Hematopoietic multipotent progenitor cell treated with erythropoietin and hydrocortisone succinate and interleukin-3 and kit ligand, for 6 days (in vitro differentiated cells): ENCODE results near the gene TRAPPC10.
A peak's percentile ranks its signal among the peaks of the same experiment; 100 is the strongest.

Experiments used
- DNase-seq: peaks from one replicate; pipeline ENCODE4 v3.0.0-alpha.2; 2015

TRAPPC10 gene

GRCh38 chr21:44047996-44048560, 36.0 kb downstream of the TRAPPC10 start:
- DNase-seq: no peak

GRCh38 chr21:44049182-44049581, 37.1 kb downstream of the TRAPPC10 start:
- DNase-seq: no peak

- DNase-seq: no peak
Measured at GRCh38 chr21:44049606-44050005, 37.5 kb downstream of the TRAPPC10 start.

- DNase-seq: no peak
Measured at GRCh38 chr21:44050276-44050675, 38.2 kb downstream of the TRAPPC10 start.

- DNase-seq: no peak
Measured at GRCh38 chr21:44051462-44051941, 39.4 kb downstream of the TRAPPC10 start.

GRCh38 chr21:44052071-44052829, 40.1 kb downstream of the TRAPPC10 start:
- no peak for DNase-seq

- DNase-seq: no peak
Measured at GRCh38 chr21:44052830-44053226, 40.7 kb downstream of the TRAPPC10 start.

GRCh38 chr21:44053567-44053966, 41.5 kb downstream of the TRAPPC10 start:
- DNase-seq: no peak

- no peak for DNase-seq
Measured at GRCh38 chr21:44054710-44055109, 42.6 kb downstream of the TRAPPC10 start.

GRCh38 chr21:44057055-44057454, 44.9 kb downstream of the TRAPPC10 start:
- DNase-seq: no peak

- DNase-seq: no peak
Measured at GRCh38 chr21:44057960-44058651, 46.0 kb downstream of the TRAPPC10 start.

- no peak for DNase-seq
Measured at GRCh38 chr21:44058652-44058964, 46.5 kb downstream of the TRAPPC10 start.

- DNase-seq: no peak
Measured at GRCh38 chr21:44058981-44059380, 46.9 kb downstream of the TRAPPC10 start.

- DNase-seq: no peak
Measured at GRCh38 chr21:44059710-44060109, 47.6 kb downstream of the TRAPPC10 start.

- DNase-seq: no peak
Measured at GRCh38 chr21:44062380-44062779, 50.3 kb downstream of the TRAPPC10 start.

- DNase-seq: no peak
Measured at GRCh38 chr21:44063151-44063912, 51.2 kb downstream of the TRAPPC10 start.

GRCh38 chr21:44064852-44065403, 52.8 kb downstream of the TRAPPC10 start:
- DNase-seq: no peak

GRCh38 chr21:44065428-44065827, 53.3 kb downstream of the TRAPPC10 start:
- DNase-seq: peak; percentile 55

- no peak for DNase-seq
Measured at GRCh38 chr21:44066116-44066515, 54.0 kb downstream of the TRAPPC10 start.

GRCh38 chr21:44067011-44067839, 55.1 kb downstream of the TRAPPC10 start:
- DNase-seq: no peak

- no peak for DNase-seq
Measured at GRCh38 chr21:44070391-44070790, 58.3 kb downstream of the TRAPPC10 start.
